Measurements from ENCODE around the gene SEMA4D. TPM values are rescaled to one million over a fixed set of nuclear protein-coding genes. Genes with fewer than 3 reads are reported as not detected.

Gene SEMA4D
- total and polyA plus RNA-seq, 9 of the 15 experiments (the other 6 are each of a cell fraction or from before 2014, with no cell fraction given): 0.38 to 5.1 (median 1.8) TPM

DNA sequence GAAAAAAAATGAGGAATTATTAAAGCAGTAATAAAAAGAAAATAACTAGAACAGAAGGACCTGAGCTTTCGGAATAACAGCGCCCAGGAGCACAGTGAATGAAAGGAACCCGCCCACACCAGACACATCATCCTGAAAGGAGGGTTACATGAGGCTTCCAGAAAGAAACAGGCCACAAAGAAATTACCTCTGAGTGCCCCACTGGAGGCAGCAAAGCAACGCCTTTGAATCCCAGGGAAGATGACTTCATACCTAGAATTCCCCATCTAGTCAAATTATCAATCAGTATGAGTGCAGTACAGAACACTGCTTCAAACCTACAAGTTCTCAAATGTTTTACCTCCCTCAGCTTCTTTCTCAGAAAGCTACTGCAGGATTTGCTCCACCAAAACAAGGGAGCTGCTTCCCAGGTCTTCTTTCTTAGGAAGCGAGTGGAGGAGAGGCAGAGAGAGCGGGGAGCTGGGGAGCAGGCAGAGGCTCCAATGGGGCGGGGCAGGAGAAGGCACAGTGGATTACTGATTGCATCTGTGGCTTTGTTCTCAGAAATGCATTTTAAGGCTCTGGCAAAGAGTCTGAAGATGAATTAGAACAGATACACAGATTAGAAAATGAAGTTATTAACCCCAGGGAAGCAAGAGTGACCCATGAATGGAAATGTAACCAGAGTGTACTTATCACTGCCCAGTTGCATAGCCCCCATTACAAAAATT lies 87.1 kb downstream of the SEMA4D start (continued):
- TF ChIP-seq NR2C1 (IDR thresholded peaks at IDR 0.05) (no peak), NR2C1 (tag; IDR thresholded peaks at IDR 0.05) (no peak)
- TF ChIP-seq, protein P1, sequence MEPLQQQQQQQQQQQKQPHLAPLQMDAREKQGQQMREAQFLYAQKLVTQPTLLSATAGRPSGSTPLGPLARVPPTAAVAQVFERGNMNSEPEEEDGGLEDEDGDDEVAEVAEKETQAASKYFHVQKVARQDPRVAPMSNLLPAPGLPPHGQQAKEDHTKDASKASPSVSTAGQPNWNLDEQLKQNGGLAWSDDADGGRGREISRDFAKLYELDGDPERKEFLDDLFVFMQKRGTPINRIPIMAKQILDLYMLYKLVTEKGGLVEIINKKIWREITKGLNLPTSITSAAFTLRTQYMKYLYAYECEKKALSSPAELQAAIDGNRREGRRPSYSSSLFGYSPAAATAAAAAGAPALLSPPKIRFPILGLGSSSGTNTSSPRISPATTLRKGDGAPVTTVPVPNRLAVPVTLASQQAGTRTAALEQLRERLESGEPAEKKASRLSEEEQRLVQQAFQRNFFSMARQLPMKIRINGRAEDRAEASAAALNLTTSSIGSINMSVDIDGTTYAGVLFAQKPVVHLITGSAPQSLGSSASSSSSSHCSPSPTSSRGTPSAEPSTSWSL (CRISPR knock-in tag; IDR thresholded peaks at IDR 0.05; ENCODE audit: borderline replicate concordance): no peak

DNA sequence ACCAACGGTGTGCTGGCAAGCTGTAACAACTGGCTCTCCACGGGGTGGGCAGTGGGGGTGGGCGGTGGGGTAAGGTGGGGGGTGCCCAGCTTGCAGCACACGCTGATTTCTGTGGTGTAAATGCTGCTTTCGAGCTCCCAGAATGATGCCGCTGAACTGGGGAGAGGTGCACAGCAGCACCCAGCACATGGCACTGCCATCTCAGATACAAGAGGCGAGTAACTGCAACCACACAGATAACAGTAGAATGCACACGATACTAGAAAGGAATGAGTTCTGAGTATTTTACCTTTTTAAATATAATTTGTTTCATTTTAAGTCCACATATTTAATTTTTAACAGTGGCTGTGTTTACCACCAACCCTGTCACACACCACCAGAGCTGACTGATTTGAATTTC lies 87.9 kb downstream of the SEMA4D start:
- in situ Hi-C loops (cut with MboI) (no loop called here), intact Hi-C loops (cut with micrococcal nuclease) (no loop called here)
- no peak for FAIRE-seq
- H3K4me3 ChIP-seq: no peak overlapping the region
- no TSS peak for BruUV-seq (replicated peaks)
- no peak overlapping the region for H3K4me2 ChIP-seq (ENCODE audit: insufficient read depth, low read length)
- no peak overlapping the region for H3K27ac ChIP-seq (ENCODE audit: extremely low read depth, low read depth, low read length)
- no peaks in the 10 kb centered on the region for H3K9me1 ChIP-seq (ENCODE audit: control insufficient read depth, insufficient read depth, low read length)
- ChIA-PET POLR2A (interaction anchor here (1.1 kb wide), 1 partner anchor 98 kb away, joined by 3 read pairs; no protein-coding TSS in a partner anchor), CTCF (ENCODE audit: low intra/inter-chr PET ratio) (no interaction called here)
- DNase-seq (ENCODE audit: extremely low read depth in 1 of 4, low spot score in 3 of 4): no peak
- no peaks in the 10 kb centered on the region for H3K9me3 ChIP-seq (replicated peaks; ENCODE audit: control insufficient read depth, insufficient read depth, low read depth, low read length)
- H3K4me1 ChIP-seq (replicated peaks in 1 of 2; ENCODE audit: control insufficient read depth in 2 of 2, insufficient read depth in 2 of 2, low read length in 2 of 2): no peaks in the 10 kb centered on the region
- TF ChIP-seq KDM5B (IDR thresholded peaks at IDR 0.05; ENCODE audit: insufficient replicate concordance, low read depth, low read length) (no peak), ZNF175 (CRISPR knock-in tag; IDR thresholded peaks at IDR 0.05; ENCODE audit: low read depth) (no peak)
- ATAC-seq: no peak
- no peaks in the 10 kb centered on the region for H4K20me1 ChIP-seq (replicated peaks; ENCODE audit: control insufficient read depth, insufficient read depth, low read length)
- WGBS (ENCODE audit: insufficient coverage, low coverage, missing lambda C conversion rate): 8% methylated on average over 2 of the region's 8 CpGs
- H3K9ac ChIP-seq (ENCODE audit: insufficient read depth in 1 of 2, low read depth in 2 of 2, low read length in 2 of 2): no peak overlapping the region
- no peaks in the 10 kb centered on the region for H3K79me2 ChIP-seq (ENCODE audit: control insufficient read depth, insufficient read depth, low read length)
- H3K36me3 ChIP-seq (ENCODE audit: control insufficient read depth, insufficient read depth, low read length): no peaks in the 10 kb centered on the region
- no peak overlapping the region for H2AFZ ChIP-seq (ENCODE audit: low read depth, low read length)
- peaks cover 0 to 16% of the 10 kb centered on the region in 2 experiments; a peak in 3 of 5 replicates for H3K27me3 ChIP-seq (ENCODE audit: control insufficient read depth in 2 of 2, insufficient read depth in 2 of 2, low read length in 2 of 2)

All from K562 (cell line).